Measurements from ENCODE around the gene MYO7B.

Gene MYO7B

GRCh38 chr2:127609818-127610217, 74.3 kb downstream of the MYO7B start:
- Histone ChIP-seq H3K27me3 (ENCODE audit: low read depth) (no peaks in the 10 kb centered on the region), H3K9me3 (peaks cover 3% of the 10 kb centered on the region; the same call in 1 of the 2 replicates), H3K4me3 (no peak overlapping the region), H3K4me1 (no peaks in the 10 kb centered on the region), H3K36me3 (replicated peaks) (no peaks in the 10 kb centered on the region)
- DNase-seq (ENCODE audit: low spot score in 2 of 2), result no peak
- in situ Hi-C loops (cut with MboI; ENCODE audit: low sequenced_read_pairs), result no loop called here

- Histone ChIP-seq H3K4me3 (no peak overlapping the region), H3K36me3 (replicated peaks) (no peaks in the 10 kb centered on the region), H3K4me1 (no peaks in the 10 kb centered on the region), H3K27me3 (ENCODE audit: low read depth) (no peaks in the 10 kb centered on the region), H3K9me3 (peaks cover 3% of the 10 kb centered on the region; the same call in 1 of the 2 replicates)
- in situ Hi-C loops (cut with MboI; ENCODE audit: low sequenced_read_pairs), result no loop called here
- no peak for DNase-seq (ENCODE audit: low spot score in 2 of 2)
Observed at GRCh38 chr2:127610561-127610960, 75.1 kb downstream of the MYO7B start.

GRCh38 chr2:127611076-127611925, 75.8 kb downstream of the MYO7B start:
- H3K4me1 ChIP-seq, result no peaks in the 10 kb centered on the region
- in situ Hi-C loops (cut with MboI; ENCODE audit: low sequenced_read_pairs), result no loop called here
- H3K27me3 ChIP-seq (ENCODE audit: low read depth), result peaks cover 2% of the 10 kb centered on the region; the same call in 1 of the 2 replicates
- H3K36me3 ChIP-seq (replicated peaks), result no peaks in the 10 kb centered on the region
- no peak overlapping the region for H3K4me3 ChIP-seq
- DNase-seq (ENCODE audit: low spot score in 2 of 2), result no peak
- H3K9me3 ChIP-seq, result peaks cover 3% of the 10 kb centered on the region; the same call in 1 of the 2 replicates

GRCh38 chr2:127612111-127612822, 76.8 kb downstream of the MYO7B start:
- peaks cover 3% of the 10 kb centered on the region; the same call in 1 of the 2 replicates for H3K9me3 ChIP-seq
- H3K4me3 ChIP-seq, result no peak overlapping the region
- peaks cover 5% of the 10 kb centered on the region; the same call in 1 of the 2 replicates for H3K27me3 ChIP-seq (ENCODE audit: low read depth)
- H3K36me3 ChIP-seq (replicated peaks), result no peaks in the 10 kb centered on the region
- in situ Hi-C loops (cut with MboI; ENCODE audit: low sequenced_read_pairs), result no loop called here
- no peak for DNase-seq (ENCODE audit: low spot score in 2 of 2)
- no peaks in the 10 kb centered on the region for H3K4me1 ChIP-seq

- Histone ChIP-seq H3K36me3 (replicated peaks) (no peaks in the 10 kb centered on the region), H3K9me3 (peaks cover 3% of the 10 kb centered on the region; the same call in 1 of the 2 replicates), H3K27me3 (ENCODE audit: low read depth) (peaks cover 5% of the 10 kb centered on the region; the same call in 1 of the 2 replicates), H3K4me3 (no peak overlapping the region), H3K4me1 (no peaks in the 10 kb centered on the region)
- DNase-seq (ENCODE audit: low spot score in 2 of 2), result no peak
- in situ Hi-C loops (cut with MboI; ENCODE audit: low sequenced_read_pairs), result no loop called here
Observed at GRCh38 chr2:127614246-127614645, 78.8 kb downstream of the MYO7B start.

- peaks cover 5% of the 10 kb centered on the region; the same call in 1 of the 2 replicates for H3K27me3 ChIP-seq (ENCODE audit: low read depth)
- no peaks in the 10 kb centered on the region for H3K4me1 ChIP-seq
- no peak for DNase-seq (ENCODE audit: low spot score in 2 of 2)
- H3K36me3 ChIP-seq (replicated peaks), result no peaks in the 10 kb centered on the region
- H3K4me3 ChIP-seq, result no peak overlapping the region
- peaks cover 3% of the 10 kb centered on the region; the same call in 1 of the 2 replicates for H3K9me3 ChIP-seq
- in situ Hi-C loops (cut with MboI; ENCODE audit: low sequenced_read_pairs), result no loop called here
Observed at GRCh38 chr2:127614731-127615130, 79.2 kb downstream of the MYO7B start.

- in situ Hi-C loops (cut with MboI; ENCODE audit: low sequenced_read_pairs), result no loop called here
- Histone ChIP-seq H3K27me3 (ENCODE audit: low read depth) (peaks cover 5% of the 10 kb centered on the region; the same call in 1 of the 2 replicates), H3K36me3 (replicated peaks) (no peaks in the 10 kb centered on the region), H3K9me3 (peaks cover 3% of the 10 kb centered on the region; the same call in 1 of the 2 replicates), H3K4me1 (no peaks in the 10 kb centered on the region), H3K4me3 (no peak overlapping the region)
- no peak for DNase-seq (ENCODE audit: low spot score in 2 of 2)
Observed at GRCh38 chr2:127615511-127616166, 80.2 kb downstream of the MYO7B start.

GRCh38 chr2:127618551-127619202, 83.2 kb downstream of the MYO7B start:
- Histone ChIP-seq H3K4me1 (no peaks in the 10 kb centered on the region), H3K9me3 (no peaks in the 10 kb centered on the region), H3K27me3 (ENCODE audit: low read depth) (peaks cover 5% of the 10 kb centered on the region; the same call in 1 of the 2 replicates), H3K36me3 (replicated peaks) (no peaks in the 10 kb centered on the region), H3K4me3 (no peak overlapping the region)
- no peak for DNase-seq (ENCODE audit: low spot score in 2 of 2)
- in situ Hi-C loops (cut with MboI; ENCODE audit: low sequenced_read_pairs), result no loop called here

- no peak for DNase-seq (ENCODE audit: low spot score in 2 of 2)
- H3K36me3 ChIP-seq (replicated peaks), result no peaks in the 10 kb centered on the region
- no peaks in the 10 kb centered on the region for H3K4me1 ChIP-seq
- H3K9me3 ChIP-seq, result no peaks in the 10 kb centered on the region
- peaks cover 5% of the 10 kb centered on the region; the same call in 1 of the 2 replicates for H3K27me3 ChIP-seq (ENCODE audit: low read depth)
- in situ Hi-C loops (cut with MboI; ENCODE audit: low sequenced_read_pairs), result no loop called here
- H3K4me3 ChIP-seq, result no peak overlapping the region
Observed at GRCh38 chr2:127619203-127619590, 83.7 kb downstream of the MYO7B start.

GRCh38 chr2:127619877-127620705, 84.6 kb downstream of the MYO7B start:
- H3K36me3 ChIP-seq (replicated peaks), result no peaks in the 10 kb centered on the region
- H3K4me3 ChIP-seq, result no peak overlapping the region
- no peaks in the 10 kb centered on the region for H3K4me1 ChIP-seq
- in situ Hi-C loops (cut with MboI; ENCODE audit: low sequenced_read_pairs), result no loop called here
- peak in 1 of 2 experiments; percentile 7 for DNase-seq (ENCODE audit: low spot score in 2 of 2)
- H3K9me3 ChIP-seq, result no peaks in the 10 kb centered on the region
- H3K27me3 ChIP-seq (ENCODE audit: low read depth), result peaks cover 5% of the 10 kb centered on the region; the same call in 1 of the 2 replicates

- Histone ChIP-seq H3K4me3 (no peak overlapping the region), H3K9me3 (no peaks in the 10 kb centered on the region), H3K36me3 (replicated peaks) (no peaks in the 10 kb centered on the region), H3K4me1 (no peaks in the 10 kb centered on the region), H3K27me3 (ENCODE audit: low read depth) (peaks cover 5% of the 10 kb centered on the region; the same call in 1 of the 2 replicates)
- in situ Hi-C loops (cut with MboI; ENCODE audit: low sequenced_read_pairs), result no loop called here
- DNase-seq (ENCODE audit: low spot score in 2 of 2), result no peak
Observed at GRCh38 chr2:127620866-127621265, 85.4 kb downstream of the MYO7B start.

GRCh38 chr2:127621981-127622431, 86.5 kb downstream of the MYO7B start:
- Histone ChIP-seq H3K27me3 (ENCODE audit: low read depth) (no peaks in the 10 kb centered on the region), H3K4me1 (no peaks in the 10 kb centered on the region), H3K9me3 (no peaks in the 10 kb centered on the region), H3K4me3 (no peak overlapping the region), H3K36me3 (replicated peaks) (no peaks in the 10 kb centered on the region)
- no peak for DNase-seq (ENCODE audit: low spot score in 2 of 2)
- in situ Hi-C loops (cut with MboI; ENCODE audit: low sequenced_read_pairs), result no loop called here

Measured in HAP-1 (cell line).